Subcutaneous abdominal adipose tissue (tissue), 5 donors: ENCODE data around the gene SEH1L.
A peak's percentile ranks its signal among the peaks of the same experiment; 100 is the strongest.
"Not testable (repeated sequence)": the region's sequence is repeated elsewhere in the genome, so short reads cannot be mapped to it uniquely, and the experiment has no call there.

Source experiments
- H3K27ac ChIP-seq: one replicate; pipeline ENCODE4 v1.7.0; 2013; ENCODE audit warnings: low read depth, mild to moderate bottlenecking, inconsistent platforms, low read length, moderate library complexity
- H3K27me3 ChIP-seq, 5 donors: one replicate each; pipeline ENCODE4 v1.7.0; 2013; ENCODE audit warnings: low read length in 5 of 5, inconsistent platforms in 1 of 5; ENCODE audit not compliant: control insufficient read depth in 5 of 5, insufficient read depth in 4 of 5
- H3K36me3 ChIP-seq, 5 donors: one replicate each; pipeline ENCODE4 v1.7.0; 2013; ENCODE audit warnings: low read length in 5 of 5; ENCODE audit not compliant: control insufficient read depth in 5 of 5, insufficient read depth in 5 of 5
- H3K4me1 ChIP-seq, 5 donors: one replicate each; pipeline ENCODE4 v1.7.0; 2013; ENCODE audit warnings: low read length in 5 of 5, mild to moderate bottlenecking in 3 of 5, moderate library complexity in 1 of 5; ENCODE audit not compliant: control insufficient read depth in 5 of 5, insufficient read depth in 5 of 5
- H3K4me3 ChIP-seq, 5 donors: one replicate each; pipeline ENCODE4 v1.7.0; 2013; ENCODE audit warnings: low read length in 5 of 5, low read depth in 1 of 5
- H3K9ac ChIP-seq, 5 donors: one replicate each; pipeline ENCODE4 v1.7.0; 2013; ENCODE audit warnings: low read length in 5 of 5, mild to moderate bottlenecking in 4 of 5, moderate library complexity in 3 of 5
- H3K9me3 ChIP-seq, 5 donors: one replicate each; pipeline ENCODE4 v1.7.0; 2013; ENCODE audit warnings: low read length in 5 of 5; ENCODE audit not compliant: control insufficient read depth in 5 of 5
- donor health status: healthy.
- donor health status: healthy.
- donor health status: healthy.
- donor health status: healthy.
- donor health status: healthy.

Gene SEH1L, protein sequence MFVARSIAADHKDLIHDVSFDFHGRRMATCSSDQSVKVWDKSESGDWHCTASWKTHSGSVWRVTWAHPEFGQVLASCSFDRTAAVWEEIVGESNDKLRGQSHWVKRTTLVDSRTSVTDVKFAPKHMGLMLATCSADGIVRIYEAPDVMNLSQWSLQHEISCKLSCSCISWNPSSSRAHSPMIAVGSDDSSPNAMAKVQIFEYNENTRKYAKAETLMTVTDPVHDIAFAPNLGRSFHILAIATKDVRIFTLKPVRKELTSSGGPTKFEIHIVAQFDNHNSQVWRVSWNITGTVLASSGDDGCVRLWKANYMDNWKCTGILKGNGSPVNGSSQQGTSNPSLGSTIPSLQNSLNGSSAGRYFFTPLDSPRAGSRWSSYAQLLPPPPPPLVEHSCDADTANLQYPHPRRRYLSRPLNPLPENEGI

DNA sequence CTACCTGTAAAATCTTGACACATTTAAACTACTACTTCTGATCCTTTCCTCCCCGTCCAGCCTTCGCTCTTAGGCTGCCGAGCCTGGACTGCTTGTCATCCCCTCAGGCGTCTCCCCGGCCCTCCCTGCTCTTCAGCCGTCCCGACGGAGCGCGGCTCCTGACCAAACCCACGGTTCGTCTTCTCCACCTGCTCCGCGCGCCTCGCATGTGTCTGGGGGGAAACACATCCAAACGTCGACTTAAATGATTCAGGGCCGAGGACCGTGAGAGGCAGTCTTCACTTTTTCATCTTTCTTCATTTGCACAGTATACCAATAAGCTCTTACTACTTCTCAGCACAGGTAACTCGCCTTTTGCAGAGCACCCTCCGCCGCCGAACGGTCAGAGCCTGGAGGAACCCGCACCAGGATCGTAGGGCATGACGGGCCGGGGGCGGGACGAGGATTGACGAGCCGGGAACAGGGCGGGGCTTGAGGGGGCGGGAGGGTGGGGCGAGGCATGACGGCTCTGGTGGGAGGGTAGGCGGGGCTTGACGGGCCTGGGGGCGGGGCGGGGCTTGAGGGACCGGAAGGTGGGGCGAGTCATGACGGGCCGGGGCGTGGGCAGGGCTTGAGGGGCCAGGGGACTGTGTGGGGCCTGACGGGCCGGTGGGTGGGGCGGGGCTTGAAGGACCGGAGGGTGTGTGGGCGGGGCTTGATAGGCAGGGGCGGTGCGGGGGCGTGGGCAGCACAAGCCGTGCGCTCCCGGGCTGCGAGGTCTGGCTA, at the start of gene SEH1L:
SEH1L (plus strand) TSS at position 727 of the 765 bp plus-strand sequence. CDS start 111 bp downstream, outside the sequence.
- peak within 1 kb of the TSS; percentile 72 to 92 (median 82) for H3K4me3 ChIP-seq
- peak within 1 kb of the TSS; percentile 77 to 95 (median 94) for H3K9ac ChIP-seq
- no peaks in the 10 kb centered on the region for H3K27me3 ChIP-seq
- H3K27ac ChIP-seq = peak within 1 kb of the TSS; percentile 98
- no peaks in the 10 kb centered on the region for H3K9me3 ChIP-seq
- H3K4me1 ChIP-seq = peaks cover 0 to 31% (median 24%) of the 10 kb centered on the region in 5 donors
- H3K36me3 ChIP-seq = no peaks in the 10 kb centered on the region

DNA sequence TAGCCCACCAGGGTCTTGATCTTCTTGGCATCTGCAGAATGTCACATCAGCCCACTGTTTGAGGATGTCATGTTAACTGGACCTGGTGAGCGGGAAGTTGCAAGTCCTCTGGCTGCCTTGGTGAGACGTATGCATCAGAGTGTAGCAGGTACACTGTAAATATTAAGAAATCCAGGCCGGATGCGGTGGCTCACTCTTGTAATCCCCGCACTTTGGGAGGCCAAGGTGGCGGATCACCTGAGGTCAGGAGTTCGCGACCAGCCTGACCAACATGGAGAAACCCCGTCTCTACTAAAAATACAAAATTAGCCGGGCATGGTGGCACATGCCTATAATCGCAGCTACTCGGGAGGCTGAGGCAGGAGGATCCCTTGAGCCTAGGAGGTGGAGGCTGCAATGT, 46.6 kb upstream of the SEH1L start:
- H3K4me1 ChIP-seq, H3K27me3 ChIP-seq, H3K27ac ChIP-seq, H3K9ac ChIP-seq, H3K4me3 ChIP-seq, H3K9me3 ChIP-seq, H3K36me3 ChIP-seq: not testable (repeated sequence)

DNA sequence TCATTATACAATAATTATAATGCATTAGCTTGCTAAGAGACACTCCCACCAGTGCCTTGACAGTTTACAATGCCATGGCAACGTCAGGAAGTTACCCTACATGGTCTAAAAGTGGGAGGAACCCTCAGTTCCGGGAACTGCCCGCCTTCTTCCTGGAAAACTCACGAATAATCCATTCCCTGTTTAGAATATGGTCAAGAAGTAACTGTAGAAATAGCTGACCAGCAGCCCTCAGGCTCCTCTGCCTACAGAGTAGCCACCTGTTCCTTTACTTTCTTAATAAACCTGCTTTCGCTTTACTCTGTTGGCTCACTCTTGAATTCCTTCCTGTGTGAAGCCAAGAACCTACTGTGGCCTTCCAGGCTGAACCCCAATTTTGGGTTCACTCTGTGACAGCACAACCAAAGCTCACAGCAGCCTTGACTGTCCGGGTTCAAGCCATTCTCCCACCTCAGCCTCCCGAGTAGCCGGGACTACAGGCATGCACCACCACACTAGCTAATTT, 43.7 kb upstream of the SEH1L start:
- Histone ChIP-seq H3K4me1 (peaks cover 0 to 4% (median 3%) of the 10 kb centered on the region in 5 donors), H3K36me3 (no peaks in the 10 kb centered on the region), H3K9ac (no peak overlapping the region), H3K27ac (no peak overlapping the region), H3K27me3 (peaks cover 5 to 13% (median 9%) of the 10 kb centered on the region in 5 donors), H3K9me3 (no peaks in the 10 kb centered on the region), H3K4me3 (peak overlapping the region in 1 of 5 donors; percentile 20)

DNA sequence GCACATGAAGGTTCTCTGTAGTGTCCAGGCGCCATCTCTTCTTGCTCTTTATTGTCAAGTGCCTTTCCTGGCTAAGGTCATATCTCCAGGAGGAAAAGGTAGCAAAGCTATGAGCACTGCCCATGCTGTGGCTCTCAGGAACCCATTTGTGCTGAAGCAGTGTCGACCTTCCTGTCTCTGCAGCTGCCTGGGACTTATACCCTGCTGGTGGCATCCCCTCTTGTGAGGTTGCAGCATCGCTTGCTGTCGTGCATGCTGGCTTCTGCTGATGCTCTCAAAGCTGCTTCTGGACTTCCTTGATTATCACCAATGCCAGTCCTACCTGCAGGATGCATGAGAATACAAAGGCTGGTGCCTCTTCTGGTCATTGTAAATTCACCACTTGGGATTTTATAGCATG, 41.7 kb upstream of the SEH1L start:
- no peaks in the 10 kb centered on the region for H3K9me3 ChIP-seq
- peaks cover 3 to 9% (median 5%) of the 10 kb centered on the region in 5 donors for H3K4me1 ChIP-seq
- H3K4me3 ChIP-seq = no peak overlapping the region
- H3K27ac ChIP-seq = no peak overlapping the region
- H3K27me3 ChIP-seq = peaks cover 7 to 13% (median 9%) of the 10 kb centered on the region in 5 donors
- no peaks in the 10 kb centered on the region for H3K36me3 ChIP-seq
- no peak overlapping the region for H3K9ac ChIP-seq

DNA sequence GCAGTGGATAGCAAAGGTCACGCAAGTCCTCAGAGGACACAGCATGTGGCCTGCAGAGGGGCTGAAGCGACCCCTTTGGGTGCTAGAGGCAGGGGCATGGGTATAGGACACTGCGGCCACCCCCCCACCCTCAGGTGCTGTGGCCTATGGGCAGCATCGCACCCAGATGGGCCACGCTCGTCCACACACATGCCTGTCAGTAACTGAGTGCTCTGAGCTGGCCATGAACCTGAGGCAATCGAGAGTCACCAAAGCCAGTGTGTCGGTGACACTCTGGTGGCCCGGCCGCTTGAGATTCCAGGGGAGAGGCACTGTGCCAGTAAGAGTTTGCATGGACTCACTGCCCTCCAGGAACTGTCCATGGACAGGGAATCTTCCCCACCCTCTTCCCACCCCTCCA, 41.0 kb upstream of the SEH1L start:
- H3K27ac ChIP-seq = no peak overlapping the region
- peaks cover 9 to 16% (median 13%) of the 10 kb centered on the region in 5 donors for H3K27me3 ChIP-seq
- no peaks in the 10 kb centered on the region for H3K36me3 ChIP-seq
- no peak overlapping the region for H3K4me3 ChIP-seq
- H3K4me1 ChIP-seq = peaks cover 3 to 15% (median 12%) of the 10 kb centered on the region in 5 donors
- no peak overlapping the region for H3K9ac ChIP-seq
- H3K9me3 ChIP-seq = no peaks in the 10 kb centered on the region

DNA sequence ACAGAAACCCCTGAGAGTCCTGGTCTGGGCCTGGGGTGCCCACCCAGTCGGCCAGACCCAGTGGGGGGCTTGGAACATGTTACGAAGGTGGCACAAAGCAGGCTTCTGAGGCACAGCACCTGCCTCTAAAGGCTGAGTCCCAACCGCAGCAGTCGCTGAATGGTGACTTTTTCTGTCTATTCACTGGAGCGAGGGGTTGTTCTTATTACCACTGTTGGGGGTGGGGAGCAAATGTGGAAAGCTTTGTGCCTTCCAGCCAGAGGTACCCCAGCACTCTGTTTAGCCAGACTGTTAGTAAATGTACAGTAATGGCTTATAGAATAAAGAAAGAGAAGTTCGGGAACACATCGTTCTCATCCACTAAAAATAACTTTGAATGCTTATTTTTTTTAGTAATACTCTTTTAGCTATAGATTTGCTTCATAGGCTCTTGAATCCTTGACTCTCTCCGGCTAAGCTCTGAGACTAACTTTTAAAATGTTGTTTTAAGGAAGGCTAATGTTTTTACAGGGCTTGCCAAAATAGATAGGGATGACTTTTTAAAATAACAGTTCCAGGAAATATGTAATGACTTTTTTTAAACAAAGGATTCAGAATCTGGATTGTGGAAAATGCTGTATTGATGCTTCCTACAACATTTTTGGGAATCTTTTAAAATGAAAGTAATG, 40.4 kb upstream of the SEH1L start:
- Histone ChIP-seq H3K4me3 (no peak overlapping the region), H3K9me3 (no peaks in the 10 kb centered on the region), H3K9ac (peak overlapping the region in 1 of 5 donors; percentile 23), H3K27me3 (peaks cover 9 to 19% (median 13%) of the 10 kb centered on the region in 5 donors), H3K36me3 (no peaks in the 10 kb centered on the region), H3K27ac (no peak overlapping the region), H3K4me1 (peaks cover 3 to 18% (median 16%) of the 10 kb centered on the region in 5 donors)

DNA sequence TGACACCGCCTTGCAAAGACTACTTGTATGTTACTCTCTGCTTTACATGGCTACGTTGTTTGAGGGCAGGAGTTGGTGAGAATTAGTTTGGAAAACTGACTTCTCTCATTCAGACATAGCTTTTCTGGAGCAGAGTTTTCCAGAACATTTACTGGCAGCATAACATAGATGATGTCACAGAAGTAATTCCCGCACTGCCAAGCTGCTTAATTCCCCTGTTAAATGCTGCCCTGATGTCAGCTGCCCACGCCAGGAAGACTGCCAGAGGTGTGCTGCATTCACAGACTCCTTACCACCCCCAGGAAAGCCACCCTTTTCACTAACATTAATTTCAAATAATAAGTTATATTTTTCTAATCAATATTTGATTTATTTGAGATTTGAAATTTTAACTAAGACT, 39.1 kb upstream of the SEH1L start:
- Histone ChIP-seq H3K27ac (no peak overlapping the region), H3K9ac (no peak overlapping the region), H3K27me3 (peaks cover 9 to 19% (median 13%) of the 10 kb centered on the region in 5 donors), H3K4me1 (peaks cover 3 to 18% (median 16%) of the 10 kb centered on the region in 5 donors), H3K4me3 (no peak overlapping the region), H3K9me3 (peaks cover 0 to 3% (median under 1%) of the 10 kb centered on the region in 5 donors), H3K36me3 (no peaks in the 10 kb centered on the region)

DNA sequence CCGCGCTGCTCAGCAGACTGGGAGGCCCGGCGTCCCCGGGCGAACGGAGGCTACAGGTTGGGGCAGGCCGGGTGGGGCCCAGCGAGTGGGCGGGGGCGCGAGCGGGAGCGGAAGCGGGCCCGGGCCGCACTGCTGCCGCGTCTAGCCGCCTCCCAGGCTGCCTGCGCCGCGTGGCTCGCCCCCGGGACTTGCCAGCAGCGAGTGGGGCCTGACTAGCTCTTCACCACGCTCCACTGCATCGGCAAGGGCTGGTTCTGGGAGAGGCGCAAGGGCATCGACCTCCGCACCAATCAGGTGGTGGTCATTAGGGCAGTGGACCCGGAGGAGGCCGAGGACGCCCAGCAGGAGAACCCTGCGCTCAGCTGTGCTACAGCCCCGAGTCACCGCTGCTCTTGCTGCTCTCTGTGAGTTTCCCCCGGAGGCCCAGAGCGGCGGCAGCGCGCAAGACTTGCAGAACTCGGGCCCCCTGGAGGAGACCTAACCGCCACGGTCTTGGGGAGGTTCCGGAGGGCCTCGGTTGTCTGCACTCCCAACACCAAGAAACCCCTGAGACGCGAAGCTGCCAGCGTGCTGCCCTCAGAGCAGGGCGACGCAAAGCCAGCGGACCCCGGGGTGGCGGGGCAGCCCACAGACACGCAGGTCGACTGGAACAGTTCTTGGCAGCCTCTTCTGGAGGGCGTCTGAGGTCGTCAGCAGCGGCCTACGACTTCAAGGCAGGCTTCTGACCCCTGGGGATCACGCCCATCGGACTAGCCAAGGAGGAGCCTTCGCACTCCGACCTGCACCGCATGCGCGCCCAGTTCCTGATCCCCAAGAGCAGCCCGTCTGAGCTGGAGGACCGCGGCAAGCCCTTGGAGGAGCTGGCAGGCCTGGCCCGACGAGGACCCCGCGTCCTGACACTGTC, 36.5 kb upstream of the SEH1L start:
- H3K9me3 ChIP-seq = peaks cover 0 to 4% (median 3%) of the 10 kb centered on the region in 5 donors
- H3K36me3 ChIP-seq = no peaks in the 10 kb centered on the region
- peak overlapping the region in 3 of 5 donors; percentile 41 to 61 (median 55) for H3K9ac ChIP-seq
- peaks cover 0 to 16% (median 13%) of the 10 kb centered on the region in 5 donors for H3K4me1 ChIP-seq
- H3K4me3 ChIP-seq = peak overlapping the region in 4 of 5 donors; percentile 61 to 69 (median 66)
- H3K27me3 ChIP-seq = peaks cover 9 to 16% (median 11%) of the 10 kb centered on the region in 5 donors
- no peak overlapping the region for H3K27ac ChIP-seq
